Measurements from ENCODE around the gene GLYAT.
"Not testable (repeated sequence)": the region's sequence is repeated elsewhere in the genome, so short reads cannot be mapped to it uniquely, and the experiment has no call there.

Gene GLYAT

DNA sequence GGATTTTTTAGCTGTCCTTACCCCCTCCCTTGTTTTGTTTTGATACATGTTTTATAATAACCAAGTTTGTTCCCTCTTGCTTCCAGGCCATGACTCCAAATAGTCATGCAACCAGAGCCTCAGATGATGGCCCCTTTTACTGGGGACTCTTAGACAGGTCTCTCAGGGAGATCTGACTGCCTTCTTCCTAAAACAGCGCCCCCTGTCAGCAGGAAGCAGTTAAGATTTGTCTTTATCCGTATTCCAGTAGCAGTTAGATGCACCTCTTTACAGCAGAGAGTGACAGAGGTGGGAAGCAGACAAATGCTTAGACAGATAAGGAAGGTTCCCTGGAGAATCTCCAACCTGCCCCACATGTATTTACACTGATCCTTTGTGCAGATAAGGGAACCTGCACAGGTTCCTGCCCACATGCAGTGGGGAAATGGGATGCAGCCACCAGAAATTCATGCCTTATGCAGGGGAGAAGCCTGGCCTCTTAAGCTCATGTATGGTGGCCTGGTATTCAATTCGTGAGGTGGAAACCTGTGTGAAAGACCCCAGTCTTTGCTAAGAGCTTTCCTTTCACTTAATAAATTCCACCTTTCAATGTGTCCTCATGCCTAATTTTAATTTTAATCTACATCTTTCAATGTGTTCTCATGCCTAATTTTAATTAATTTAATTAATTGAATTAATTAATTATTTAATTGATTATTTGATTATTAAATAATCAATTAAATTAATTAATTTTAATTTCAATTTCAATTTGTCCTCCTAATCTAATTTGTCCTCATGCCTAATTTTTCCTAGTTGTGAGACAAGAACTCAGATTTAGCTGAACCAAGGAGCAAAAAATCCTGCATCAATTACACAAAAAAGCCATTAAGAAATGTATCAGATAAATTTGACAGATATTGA, 11.5 kb upstream of the GLYAT start:
- no peak for FAIRE-seq

GRCh38 chr11:58742140-58742539, 10.4 kb upstream of the GLYAT start:
- FAIRE-seq: no peak

DNA sequence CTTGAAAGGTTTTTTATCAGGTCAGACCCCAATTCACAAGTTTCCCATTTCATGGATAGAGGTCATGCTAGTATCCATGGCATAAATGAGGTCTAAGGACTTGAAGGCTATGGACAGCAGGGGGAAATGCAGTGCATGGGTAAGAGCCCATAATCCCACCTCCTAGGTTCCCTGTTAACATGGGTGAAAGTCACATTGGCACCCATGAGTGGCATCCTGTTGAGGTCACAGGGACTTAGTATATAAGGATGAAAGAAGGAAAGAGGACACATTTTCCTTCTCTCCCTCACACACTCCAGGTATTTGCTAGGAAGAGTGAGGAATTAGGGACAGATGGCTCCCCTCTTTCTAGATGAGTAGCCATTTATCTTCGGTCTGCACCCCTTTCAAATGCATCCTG, 9.4 kb upstream of the GLYAT start:
- no peak for FAIRE-seq

GRCh38 chr11:58740447-58740846, 8.7 kb upstream of the GLYAT start:
- FAIRE-seq: no peak

DNA sequence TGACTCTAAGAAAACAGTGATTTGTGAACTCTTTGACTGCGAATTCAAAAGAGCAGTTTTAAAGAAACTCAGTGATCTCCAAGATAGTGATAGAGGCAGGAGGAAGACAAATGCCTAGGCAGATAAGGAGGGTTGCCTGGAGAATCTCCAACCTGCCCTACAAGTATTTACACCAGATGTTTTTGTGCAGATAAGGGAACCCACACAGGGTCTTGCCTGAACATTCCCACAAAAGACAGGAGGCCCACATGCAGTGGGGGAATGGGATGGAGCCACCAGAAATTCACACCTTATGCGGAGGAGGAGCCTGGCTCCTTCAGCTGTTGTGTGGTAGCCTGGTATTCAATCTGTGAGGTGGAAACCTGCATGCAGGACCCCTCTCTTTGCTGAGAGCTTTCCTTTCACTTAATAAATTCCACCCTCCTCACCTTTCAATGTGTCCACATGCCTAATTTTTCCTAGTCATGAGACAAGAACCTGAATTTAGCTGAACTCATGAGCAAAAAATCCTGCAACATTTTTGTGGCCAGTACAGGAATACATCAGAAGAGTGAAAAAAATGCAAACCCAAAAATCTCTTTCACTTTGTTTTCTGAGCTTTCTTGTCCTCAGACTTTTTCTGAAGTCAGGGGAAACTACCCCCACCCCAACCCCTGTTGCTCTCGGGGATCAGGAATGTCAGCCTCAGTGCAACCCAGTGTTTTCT, 8.1 kb upstream of the GLYAT start:
- FAIRE-seq: no peak

- no peak for FAIRE-seq
Measured at GRCh38 chr11:58734681-58735490, 3.1 kb upstream of the GLYAT start.

- FAIRE-seq: no peak
Measured at GRCh38 chr11:58730507-58731089, 1.1 kb downstream of the GLYAT start.

GRCh38 chr11:58727415-58727797, 4.3 kb downstream of the GLYAT start:
- FAIRE-seq: no peak

DNA sequence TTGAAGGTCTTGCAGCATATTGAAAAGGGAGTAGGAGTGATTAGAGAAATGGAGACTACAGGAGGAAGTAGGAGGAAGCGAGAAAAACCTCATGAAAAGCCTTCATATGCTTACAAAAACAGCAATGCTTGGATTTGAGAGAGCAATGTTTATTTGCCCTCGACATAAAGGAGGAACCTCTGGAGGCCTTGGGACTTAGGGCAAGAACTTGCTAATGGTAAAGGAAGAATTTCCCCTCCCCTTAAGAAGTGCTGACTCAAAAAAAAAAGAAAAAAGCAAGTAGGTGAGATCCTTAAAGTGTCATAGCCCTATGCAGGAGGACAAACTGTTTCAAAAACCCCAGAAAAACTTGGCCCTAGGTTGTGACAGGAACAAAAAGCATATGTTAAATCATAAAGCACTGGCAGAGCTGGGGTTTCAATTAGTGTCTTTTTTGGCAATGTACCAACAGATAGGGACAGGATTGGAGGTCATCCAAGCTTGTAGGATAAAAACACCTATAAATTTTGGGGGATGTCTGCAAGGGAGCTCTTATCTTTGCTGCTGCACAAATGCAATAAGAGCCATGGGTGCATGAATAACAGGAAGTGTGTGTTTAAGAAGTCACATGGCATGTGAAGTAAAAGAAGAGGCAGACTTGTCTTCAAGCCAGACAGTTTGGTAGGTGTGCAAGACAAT, 4.9 kb downstream of the GLYAT start:
- FAIRE-seq: no peak

- no peak for FAIRE-seq
Measured at GRCh38 chr11:58719406-58720117, 12.2 kb downstream of the GLYAT start.

DNA sequence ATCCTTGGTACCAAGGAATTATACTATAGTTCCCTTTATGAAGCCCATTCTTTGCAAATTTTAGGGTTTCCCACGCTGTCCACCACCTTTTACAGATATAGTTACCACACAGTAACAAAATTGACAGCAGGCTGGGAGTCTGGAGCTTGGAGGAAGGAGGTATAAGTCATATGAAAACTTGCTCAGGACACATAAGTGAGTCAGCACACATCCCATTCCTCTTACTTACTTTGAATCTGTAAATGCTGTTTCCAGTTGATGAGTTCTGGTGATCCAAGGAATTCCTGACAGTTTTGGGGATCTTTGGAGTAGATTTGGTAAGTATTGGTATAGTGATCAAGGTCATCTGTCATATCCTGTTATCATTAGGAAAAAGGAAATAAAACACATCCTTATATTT, 19.2 kb downstream of the GLYAT start:
- FAIRE-seq: no peak

DNA sequence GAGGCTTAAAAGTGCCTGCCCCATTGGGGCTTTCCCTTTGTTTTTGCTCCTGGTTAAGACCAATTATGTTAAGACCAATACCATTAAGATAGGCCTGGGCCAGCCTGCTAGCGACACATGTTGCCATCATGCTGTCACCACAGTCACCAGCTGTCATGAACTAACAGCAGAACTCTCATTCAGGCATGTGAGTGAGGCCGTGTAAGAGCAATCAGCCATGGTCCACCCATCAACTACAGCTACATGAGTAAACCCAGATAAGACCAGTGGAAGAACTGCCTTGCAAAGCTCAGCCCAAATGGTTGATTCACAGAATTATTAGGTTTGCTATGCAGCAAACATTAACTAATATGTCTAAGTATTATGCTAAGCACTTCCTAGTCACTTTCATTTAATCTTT, 19.9 kb downstream of the GLYAT start:
- FAIRE-seq: no peak

GRCh38 chr11:58707767-58708166, 24.0 kb downstream of the GLYAT start:
- no peak for FAIRE-seq

DNA sequence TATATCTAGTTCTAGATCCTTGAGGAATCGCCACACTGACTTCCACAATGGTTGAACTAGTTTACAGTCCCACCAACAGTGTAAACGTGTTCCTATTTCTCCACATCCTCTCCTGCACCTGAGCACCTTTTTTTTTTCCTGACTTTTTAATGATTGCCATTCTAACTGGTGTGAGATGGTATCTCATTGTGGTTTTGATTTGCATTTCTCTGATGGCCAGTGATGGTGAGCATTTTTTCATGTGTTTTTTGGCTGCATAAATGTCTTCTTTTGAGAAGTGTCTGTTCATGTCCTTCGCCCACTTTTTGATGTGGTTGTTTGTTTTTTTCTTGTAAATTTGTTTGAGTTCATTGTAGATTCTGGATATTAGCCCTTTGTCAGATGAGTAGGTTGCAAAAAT, 34.9 kb downstream of the GLYAT start:
- FAIRE-seq: not testable (repeated sequence)

DNA sequence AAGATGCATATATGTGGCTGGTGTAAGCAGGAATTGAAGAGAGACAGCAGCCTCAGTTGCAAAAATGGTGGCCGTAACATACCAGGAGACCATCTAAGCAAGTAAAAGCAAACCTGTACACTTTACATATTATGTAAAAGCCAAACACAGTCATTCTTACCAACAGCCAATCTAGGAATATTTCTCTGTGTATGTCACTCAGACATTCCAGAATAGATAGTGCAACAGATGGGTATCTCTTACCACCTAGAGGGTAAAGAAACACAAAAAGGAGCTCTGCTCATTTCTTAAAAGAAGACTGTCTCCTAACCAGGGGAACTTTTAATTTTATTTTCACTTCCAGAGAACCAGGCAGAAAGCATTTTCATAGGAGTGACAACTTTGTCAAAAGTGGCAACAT, 38.7 kb downstream of the GLYAT start:
- FAIRE-seq: no peak

DNA sequence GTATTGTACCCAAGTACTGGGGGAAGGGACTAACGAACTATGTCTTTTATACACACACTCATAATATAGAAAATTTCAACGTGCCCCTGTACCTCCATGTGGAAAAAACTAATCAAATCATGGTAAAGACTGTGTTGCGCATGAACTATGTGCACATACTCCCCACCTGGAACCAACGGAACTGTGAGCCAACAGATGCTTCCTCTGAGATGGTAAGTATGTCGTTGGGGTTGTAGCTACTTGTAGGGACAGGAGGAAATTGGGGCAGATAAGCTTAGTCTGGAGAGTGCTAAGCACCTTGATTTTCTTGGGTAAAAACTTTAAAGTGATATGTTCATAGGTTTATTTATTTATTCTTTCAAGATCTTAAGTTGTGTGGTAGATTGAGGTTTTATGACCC, 40.1 kb downstream of the GLYAT start:
- no peak for FAIRE-seq

GRCh38 chr11:58688789-58689503, 42.8 kb downstream of the GLYAT start:
- no peak for FAIRE-seq

DNA sequence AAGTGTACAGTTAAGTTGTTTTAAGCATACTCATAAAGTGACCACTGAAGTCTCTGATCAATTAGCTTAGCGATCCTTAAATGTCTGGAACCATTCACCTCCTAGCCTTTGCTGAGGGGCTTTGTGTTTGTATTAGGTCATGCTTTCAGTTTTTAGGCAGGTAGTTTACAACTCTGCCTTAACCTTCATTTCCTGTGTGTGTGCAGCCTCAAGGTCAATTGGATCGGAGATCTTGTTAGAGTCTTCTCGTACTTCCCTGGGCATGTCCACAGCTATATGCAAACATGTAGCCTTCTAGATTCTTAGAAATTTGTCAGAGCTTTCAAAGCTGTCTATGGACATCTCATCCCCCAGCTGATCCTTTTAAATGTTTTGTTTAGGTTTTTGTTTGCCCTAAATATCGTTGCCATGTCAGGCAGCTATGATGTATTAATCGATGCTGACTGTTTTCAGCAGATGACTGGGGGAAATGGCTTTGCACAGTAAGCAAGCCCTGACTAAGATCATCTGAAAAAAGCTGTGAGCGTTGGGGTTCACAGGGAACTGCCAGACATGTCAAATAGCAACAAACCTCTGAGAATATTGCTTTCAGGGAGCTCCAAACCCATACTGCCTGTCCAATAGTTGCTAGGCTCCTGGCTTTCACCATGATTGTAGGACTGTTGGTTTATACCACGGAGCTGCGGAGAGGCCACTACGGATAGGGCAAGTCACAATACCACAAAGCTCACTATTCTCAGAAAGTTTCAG, 45.6 kb downstream of the GLYAT start:
- FAIRE-seq: no peak

- not testable (repeated sequence) for FAIRE-seq
Measured at GRCh38 chr11:58682660-58683059, 49.1 kb downstream of the GLYAT start.

GRCh38 chr11:58677536-58677935, 54.2 kb downstream of the GLYAT start:
- FAIRE-seq: not testable (repeated sequence)

All from endometrium (tissue), 2 donors.